HEK293T (cell line): ENCODE measurements around the gene SLC25A25.
A peak's percentile ranks its signal among the peaks of the same experiment; 100 is the strongest.
"Not testable (repeated sequence)": the region's sequence is repeated elsewhere in the genome, so short reads cannot be mapped to it uniquely, and the experiment has no call there.

Experiments used
- CTCF ChIA-PET: fragments of 350-600 bp; formaldehyde crosslinking; extraction: SDS; loops from one replicate; lab custom pipeline; 2021; ENCODE audit warnings: antibody characterized with exemption, inconsistent platforms; lab: Yijun Ruan, JAX
- POLR2A ChIA-PET: fragments of 350-600 bp; formaldehyde crosslinking; extraction: SDS; loops from one replicate; lab custom pipeline; 2020; ENCODE audit warnings: antibody characterized with exemption, inconsistent platforms; lab: Yijun Ruan, JAX
- DNase-seq: peaks from one replicate; pipeline ENCODE4 v3.0.0; 2012; ENCODE audit warnings: mixed read lengths; ENCODE audit errors: extremely low spot score
- ARNT ChIP-seq: fragments of 450-650 bp; IDR thresholded peaks from 2 replicates; pipeline ENCODE4 v1.6.1; 2017; ENCODE audit warnings: mild to moderate bottlenecking
- BHLHE40 ChIP-seq: fragments of 450-650 bp; IDR thresholded peaks from 2 replicates; pipeline ENCODE4 v1.6.1; 2016; ENCODE audit warnings: mild to moderate bottlenecking, moderate library complexity, borderline replicate concordance
- CTBP1 ChIP-seq: fragments of 450-650 bp; IDR thresholded peaks from 2 replicates; pipeline ENCODE4 v1.6.1; 2016; ENCODE audit warnings: borderline replicate concordance
- ELF4 ChIP-seq: fragments of 450-650 bp; IDR thresholded peaks from 2 replicates; pipeline ENCODE4 v1.6.1; 2017; ENCODE audit warnings: antibody characterized with exemption
- FOXA1 ChIP-seq: fragments of 450-650 bp; IDR thresholded peaks from 2 replicates; pipeline ENCODE4 v1.6.1; 2016; ENCODE audit warnings: mild to moderate bottlenecking
- FOXK2 ChIP-seq: fragments of 450-650 bp; IDR thresholded peaks from 2 replicates; pipeline ENCODE4 v1.6.1; 2016; ENCODE audit warnings: mild to moderate bottlenecking
- FOXM1 ChIP-seq: fragments of 450-650 bp; IDR thresholded peaks from 2 replicates; pipeline ENCODE4 v1.6.1; 2017; ENCODE audit warnings: mild to moderate bottlenecking, borderline replicate concordance
- HDGF ChIP-seq: fragments of 450-650 bp; IDR thresholded peaks from 2 replicates; pipeline ENCODE4 v1.6.1; 2017; ENCODE audit warnings: antibody characterized with exemption, borderline replicate concordance
- L3MBTL2 ChIP-seq: fragments of 450-650 bp; conservative IDR thresholded peaks from 2 replicates; pipeline ENCODE4 v1.6.1; 2016; ENCODE audit warnings: mild to moderate bottlenecking
- LEF1 ChIP-seq: fragments of 450-650 bp; IDR thresholded peaks from 2 replicates; pipeline ENCODE4 v1.6.1; 2017; ENCODE audit warnings: mild to moderate bottlenecking, borderline replicate concordance
- NFRKB ChIP-seq: fragments of 450-650 bp; IDR thresholded peaks from 2 replicates; pipeline ENCODE4 v1.6.1; 2016; ENCODE audit warnings: mild to moderate bottlenecking, moderate library complexity
- PKNOX1 ChIP-seq: fragments of 450-650 bp; IDR thresholded peaks from 2 replicates; pipeline ENCODE4 v1.6.1; 2016
- SP1 ChIP-seq: fragments of 450-650 bp; IDR thresholded peaks from 2 replicates; pipeline ENCODE4 v1.6.1; 2017
- SUZ12 ChIP-seq: fragments of 450-650 bp; IDR thresholded peaks from 2 replicates; pipeline ENCODE4 v1.6.1; 2016; ENCODE audit warnings: mild to moderate bottlenecking
- TARDBP ChIP-seq: fragments of 450-650 bp; IDR thresholded peaks from 2 replicates; pipeline ENCODE4 v1.6.1; 2016
- ZNF384 ChIP-seq: fragments of 450-650 bp; IDR thresholded peaks from 2 replicates; pipeline ENCODE4 v1.6.1; 2016

SLC25A25 gene

GRCh38 chr9:128026255-128026772 is 41.7 kb upstream of the SLC25A25 start:
- ChIA-PET CTCF (interaction anchor here (0.7 kb wide), 1 partner anchor 1620 kb away, joined by 4 read pairs; no protein-coding TSS in a partner anchor), POLR2A (no interaction called here)
- no peak for DNase-seq
- TF ChIP-seq ARNT (no peak), NFRKB (no peak), BHLHE40 (no peak), SUZ12 (no peak), HDGF (no peak), PKNOX1 (no peak), LEF1 (no peak), L3MBTL2 (no peak), FOXK2 (no peak), FOXA1 (no peak)

- TF ChIP-seq ELF4 (no peak), ARNT (no peak), SUZ12 (no peak), CTBP1 (no peak), NFRKB (no peak), BHLHE40 (no peak), FOXA1 (no peak), FOXK2 (no peak), TARDBP (no peak), FOXM1 (no peak), PKNOX1 (no peak), LEF1 (no peak), HDGF (no peak), L3MBTL2 (no peak), SP1 (no peak), ZNF384 (no peak)
- DNase-seq: no peak
- CTCF ChIA-PET: interaction anchor here (0.8 kb wide), 1 partner anchor 83 kb away, joined by 4 read pairs; no protein-coding TSS in a partner anchor
- POLR2A ChIA-PET: interaction anchor here (1.4 kb wide), 1 partner anchor 47 kb away, joined by 3 read pairs; the partner anchor contains the start of gene EEIG1
Observed at GRCh38 chr9:128026773-128027541, 41.1 kb upstream of the SLC25A25 start.

GRCh38 chr9:128027705-128028104 is 40.3 kb upstream of the SLC25A25 start:
- TF ChIP-seq PKNOX1: no peak
- TF ChIP-seq ZNF384: no peak
- no peak for TF ChIP-seq HDGF
- TF ChIP-seq LEF1: no peak
- TF ChIP-seq FOXA1: no peak
- no peak for TF ChIP-seq CTBP1
- TF ChIP-seq SP1: no peak
- no peak for TF ChIP-seq ELF4
- no peak for TF ChIP-seq TARDBP
- no peak for TF ChIP-seq L3MBTL2
- no peak for TF ChIP-seq BHLHE40
- no peak for TF ChIP-seq FOXM1
- POLR2A ChIA-PET: interaction anchor here (1.4 kb wide), 1 partner anchor 48 kb away, joined by 3 read pairs; the partner anchor contains the start of gene EEIG1
- DNase-seq: no peak
- CTCF ChIA-PET: interaction anchor here (0.8 kb wide), 1 partner anchor 84 kb away, joined by 4 read pairs; no protein-coding TSS in a partner anchor

GRCh38 chr9:128033609-128034008 is 34.4 kb upstream of the SLC25A25 start:
- no peak for DNase-seq
- POLR2A ChIA-PET: no interaction called here
- CTCF ChIA-PET: interaction anchor here (1.1 to 2.8 kb wide), 4 partner anchors 79 to 103 kb away, joined by 3 to 19 read pairs (median 8); partner anchors contain the start of gene PIP5KL1
- TF ChIP-seq L3MBTL2 (no peak), ELF4 (no peak), CTBP1 (no peak), BHLHE40 (no peak), SUZ12 (no peak), TARDBP (no peak), ZNF384 (no peak), PKNOX1 (no peak), ARNT (no peak), NFRKB (no peak), FOXK2 (no peak)

GRCh38 chr9:128034821-128035652 is 33.0 kb upstream of the SLC25A25 start:
- DNase-seq: peak; percentile 83
- CTCF ChIA-PET: interaction anchor here (0.7 to 2.8 kb wide), 8 partner anchors 11 to 93 kb away, joined by 3 to 19 read pairs (median 4); no protein-coding TSS in a partner anchor
- POLR2A ChIA-PET: interaction anchor here (0.8 to 1.1 kb wide), 2 partner anchors 53 to 91 kb away, joined by 3 read pairs; no protein-coding TSS in a partner anchor
- TF ChIP-seq L3MBTL2 (no peak), FOXK2 (0 out of 2 replicates have a peak, but pooled peaks have one; percentile 19)

GRCh38 chr9:128036522-128036921 is 31.5 kb upstream of the SLC25A25 start:
- CTCF ChIA-PET: interaction anchor here (1.2 kb wide), 1 partner anchor 10 kb away, joined by 3 read pairs; no protein-coding TSS in a partner anchor
- POLR2A ChIA-PET, DNase-seq: not testable (repeated sequence)

GRCh38 chr9:128040783-128041182 is 27.2 kb upstream of the SLC25A25 start:
- DNase-seq, POLR2A ChIA-PET, CTCF ChIA-PET: not testable (repeated sequence)
